ENCODE data around the gene SEMA3A.
"Not testable (repeated sequence)": the region's sequence is repeated elsewhere in the genome, so short reads cannot be mapped to it uniquely, and the experiment has no call there.

Gene SEMA3A

GRCh38 chr7:84194484-84195271 lies at the start of gene SEMA3A:
TSS of gene SEMA3A (minus strand) at chr7:84194789. CDS start at chr7:84194586, 203 bp downstream.
- FAIRE-seq: no peak

GRCh38 chr7:84243037-84243436 lies 48.4 kb upstream of the SEMA3A start:
- not testable (repeated sequence) for FAIRE-seq

- FAIRE-seq: no peak
Observed at GRCh38 chr7:84238596-84238995, 44.0 kb upstream of the SEMA3A start.

- FAIRE-seq: no peak
Observed at GRCh38 chr7:84237533-84238173, 43.1 kb upstream of the SEMA3A start.

GRCh38 chr7:84236398-84236797 lies 41.8 kb upstream of the SEMA3A start:
- no peak for FAIRE-seq

- FAIRE-seq: no peak
Observed at GRCh38 chr7:84232646-84233045, 38.1 kb upstream of the SEMA3A start.

GRCh38 chr7:84231157-84231556 lies 36.6 kb upstream of the SEMA3A start:
- FAIRE-seq: no peak

- FAIRE-seq: no peak
Observed at GRCh38 chr7:84230491-84230890, 35.9 kb upstream of the SEMA3A start.

- no peak for FAIRE-seq
Observed at GRCh38 chr7:84228526-84228925, 33.9 kb upstream of the SEMA3A start.

GRCh38 chr7:84226759-84227158 lies 32.2 kb upstream of the SEMA3A start:
- FAIRE-seq: no peak

GRCh38 chr7:84224505-84224904 lies 29.9 kb upstream of the SEMA3A start:
- no peak for FAIRE-seq

GRCh38 chr7:84219310-84219709 lies 24.7 kb upstream of the SEMA3A start:
- no peak for FAIRE-seq

GRCh38 chr7:84218681-84219080 lies 24.1 kb upstream of the SEMA3A start:
- FAIRE-seq: no peak

GRCh38 chr7:84216472-84216871 lies 21.9 kb upstream of the SEMA3A start:
- no peak for FAIRE-seq

GRCh38 chr7:84214757-84215156 lies 20.2 kb upstream of the SEMA3A start:
- FAIRE-seq: not testable (repeated sequence)

GRCh38 chr7:84210301-84210700 lies 15.7 kb upstream of the SEMA3A start:
- no peak for FAIRE-seq

GRCh38 chr7:84209006-84209405 lies 14.4 kb upstream of the SEMA3A start:
- FAIRE-seq: no peak

- no peak for FAIRE-seq
Observed at GRCh38 chr7:84207615-84208014, 13.0 kb upstream of the SEMA3A start.

- no peak for FAIRE-seq
Observed at GRCh38 chr7:84207025-84207424, 12.4 kb upstream of the SEMA3A start.

- no peak for FAIRE-seq
Observed at GRCh38 chr7:84204655-84205054, 10.1 kb upstream of the SEMA3A start.

- FAIRE-seq: no peak
Observed at GRCh38 chr7:84202855-84203254, 8.3 kb upstream of the SEMA3A start.

GRCh38 chr7:84200859-84201258 lies 6.3 kb upstream of the SEMA3A start:
- FAIRE-seq: no peak

GRCh38 chr7:84199216-84199615 lies 4.6 kb upstream of the SEMA3A start:
- FAIRE-seq: no peak

- no peak for FAIRE-seq
Observed at GRCh38 chr7:84196084-84196503, 1.5 kb upstream of the SEMA3A start.

Data from A204.1 (cell line).